Right renal pelvis (tissue), 4 donors: ENCODE data around the gene HOXD3. TPM values are rescaled to one million over a fixed set of nuclear protein-coding genes. Genes with fewer than 3 reads are reported as not detected.

Experiments
- DNase-seq, 4 donors: peaks; one replicate each; pipeline ENCODE4 v3.0.0-alpha.2; 2013; ENCODE audit warnings: low read depth in 4 of 4, low spot score in 3 of 4, missing footprints in 1 of 4
- polyA plus RNA-seq, 4 donors: library from polyadenylated mRNA; unstranded; fragments of 120-200 nt; gene quantifications; one replicate each; pipeline ENCODE4 v1.2.1, GENCODE V29; 2013; ENCODE audit not compliant: insufficient read length in 4 of 4

HOXD3 gene
- 10 to 100 TPM; 25.2 to 30.0 (median 26.8) TPM for polyA plus RNA-seq

GRCh38 chr2:176156807-176157498, at the start of gene HOXD3:
HOXD3 (plus strand) TSS chr2:176157307; CDS start chr2:176169115, 11,808 bp downstream.
- DNase-seq = peak in 1 of 4 donors; percentile 59

DNA sequence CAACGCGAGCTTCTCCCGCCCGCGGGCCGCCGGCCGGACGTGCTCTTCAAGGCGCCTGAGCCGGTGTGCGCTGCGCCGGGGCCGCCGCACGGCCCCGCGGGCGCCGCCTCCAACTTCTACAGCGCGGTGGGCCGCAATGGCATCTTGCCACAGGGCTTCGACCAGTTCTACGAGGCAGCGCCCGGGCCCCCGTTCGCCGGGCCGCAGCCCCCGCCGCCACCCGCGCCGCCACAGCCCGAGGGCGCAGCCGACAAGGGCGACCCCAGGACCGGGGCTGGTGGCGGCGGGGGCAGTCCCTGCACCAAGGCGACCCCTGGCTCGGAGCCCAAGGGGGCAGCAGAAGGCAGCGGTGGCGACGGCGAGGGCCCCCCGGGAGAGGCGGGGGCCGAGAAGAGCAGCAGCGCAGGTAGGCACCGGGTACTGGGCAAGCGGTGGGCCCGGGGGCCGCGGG, 49.4 kb upstream of the HOXD3 start:
- DNase-seq = no peak

GRCh38 chr2:176109192-176109901, 47.8 kb upstream of the HOXD3 start:
- no peak for DNase-seq

DNA sequence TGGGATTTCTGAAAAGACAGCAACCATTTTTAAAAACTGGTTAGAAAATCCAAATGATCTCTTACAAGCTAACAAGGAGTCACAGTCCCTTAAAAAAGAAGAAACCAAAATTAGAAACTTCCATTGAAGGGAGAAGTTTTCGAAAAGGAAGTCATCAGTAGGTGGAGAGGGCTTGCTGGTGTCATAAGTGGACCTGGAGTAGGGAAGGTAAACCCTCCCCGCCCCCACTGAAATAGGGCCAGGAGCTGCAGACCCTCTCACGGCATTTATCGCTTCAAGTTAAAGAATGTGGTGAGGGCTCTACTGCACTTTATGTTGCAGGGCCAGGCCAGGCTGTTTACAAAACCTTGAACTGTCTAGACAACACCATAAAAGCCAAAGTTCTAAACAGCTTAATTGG, 47.2 kb upstream of the HOXD3 start:
- DNase-seq = no peak

DNA sequence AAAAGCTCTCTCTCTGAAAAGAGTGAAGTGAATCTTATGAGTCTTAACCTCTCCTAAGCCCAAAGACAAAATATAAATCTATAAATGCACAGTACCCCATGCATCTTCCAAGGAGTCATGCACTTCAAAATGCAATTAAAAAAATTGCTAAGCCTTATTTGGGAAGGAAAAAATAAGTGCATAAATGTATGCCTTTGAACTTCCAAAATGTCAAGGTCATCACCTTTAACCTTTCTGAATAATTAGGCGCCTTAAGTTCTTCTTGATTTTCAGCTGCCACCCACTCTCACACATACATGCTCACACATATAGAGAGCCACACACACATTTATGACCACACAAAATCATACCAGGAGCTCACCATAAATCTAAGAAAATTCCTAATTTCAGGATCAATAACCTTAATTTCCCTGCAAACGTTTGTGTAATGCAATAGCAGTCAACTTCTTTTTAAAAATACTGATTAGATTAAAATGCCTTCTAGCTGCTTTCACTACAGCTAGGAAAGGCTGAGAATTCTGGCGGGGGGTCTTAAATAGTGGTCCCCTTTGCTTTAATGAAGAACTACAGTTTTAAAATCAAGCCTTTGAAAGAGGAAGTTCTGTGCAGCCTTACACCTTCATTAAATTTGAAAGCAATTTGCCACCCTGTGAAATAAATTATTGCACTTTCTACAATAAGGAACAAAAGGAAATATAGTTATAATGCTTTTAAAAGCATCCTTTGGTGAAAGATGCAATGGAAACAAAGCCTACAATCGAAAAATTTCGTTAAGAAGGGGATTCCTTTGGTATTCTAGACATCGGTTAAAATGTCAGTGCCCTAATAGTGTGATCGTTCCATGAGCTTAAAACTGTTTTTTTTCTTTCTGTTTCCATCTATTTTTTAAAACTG, 46.4 kb upstream of the HOXD3 start:
- DNase-seq = no peak

- DNase-seq = no peak
Observed at GRCh38 chr2:176111309-176111663, 45.8 kb upstream of the HOXD3 start.

DNA sequence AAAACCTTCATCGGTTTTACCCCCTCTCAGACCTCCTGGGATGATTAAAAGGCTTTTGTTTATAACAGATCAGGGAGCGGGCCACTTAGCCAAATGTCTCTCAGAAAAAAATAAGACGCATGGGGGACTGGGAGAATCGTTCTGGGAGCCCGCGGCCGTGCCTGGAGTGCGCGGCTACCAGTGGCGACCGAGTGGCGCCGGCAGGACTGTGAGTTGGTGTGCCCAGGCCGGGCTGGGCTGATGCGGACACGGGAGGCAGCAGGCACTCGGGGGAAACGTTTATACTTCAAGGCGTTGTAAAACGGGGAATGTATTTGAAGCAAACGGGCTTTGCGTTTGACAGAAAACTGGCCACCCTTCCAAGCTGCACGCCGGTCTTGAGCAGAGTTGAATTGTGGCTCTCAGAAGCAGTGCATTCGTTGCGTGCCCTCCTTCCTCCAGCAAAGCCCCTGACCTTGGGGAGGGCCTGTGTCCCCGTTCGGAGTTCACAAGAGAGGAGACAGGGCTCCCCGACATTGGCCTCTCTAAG, 45.2 kb upstream of the HOXD3 start:
- no peak for DNase-seq

- no peak for DNase-seq
Observed at GRCh38 chr2:176112375-176113302, 44.5 kb upstream of the HOXD3 start.

DNA sequence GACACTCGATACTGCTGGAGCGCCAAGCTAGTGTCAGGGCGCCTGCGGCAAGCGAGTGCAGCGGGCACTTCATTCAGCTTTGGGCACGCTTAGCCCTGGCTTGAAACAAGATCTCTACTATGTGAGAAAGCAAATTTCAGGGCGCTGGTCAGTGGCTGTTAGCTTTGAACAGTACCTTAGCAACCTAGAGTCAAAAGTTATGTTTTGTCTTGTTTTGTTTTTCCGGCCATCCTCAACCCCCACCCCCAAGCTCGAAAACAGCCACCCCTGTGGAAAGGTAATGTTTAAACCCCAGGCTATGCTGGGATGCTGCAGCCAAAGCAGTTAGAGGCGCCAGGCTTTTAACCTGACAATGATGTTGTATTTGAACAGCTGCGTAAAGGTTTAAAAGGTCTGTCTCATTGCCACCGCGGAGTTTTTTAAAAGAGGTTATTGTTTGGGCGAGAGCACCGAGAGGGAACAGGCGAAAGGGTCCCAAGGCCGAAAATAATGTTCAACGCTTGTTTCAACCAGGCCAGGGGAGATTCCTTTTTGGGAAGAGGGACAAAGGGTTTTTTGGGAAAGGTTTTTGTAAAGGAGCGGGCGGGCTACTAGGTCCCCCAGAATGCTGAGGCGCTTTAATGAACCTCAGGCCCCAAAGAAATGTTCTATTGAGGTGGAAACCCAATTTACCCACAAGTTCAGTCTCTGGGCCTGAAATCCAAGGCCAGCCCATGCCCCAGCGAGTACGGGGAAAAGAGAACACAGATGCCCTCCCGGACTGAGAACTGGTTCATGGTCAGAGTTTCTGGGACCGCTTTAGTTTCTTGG, 42.8 kb upstream of the HOXD3 start:
- DNase-seq = no peak

GRCh38 chr2:176114930-176115625, 42.0 kb upstream of the HOXD3 start:
- DNase-seq = no peak

DNA sequence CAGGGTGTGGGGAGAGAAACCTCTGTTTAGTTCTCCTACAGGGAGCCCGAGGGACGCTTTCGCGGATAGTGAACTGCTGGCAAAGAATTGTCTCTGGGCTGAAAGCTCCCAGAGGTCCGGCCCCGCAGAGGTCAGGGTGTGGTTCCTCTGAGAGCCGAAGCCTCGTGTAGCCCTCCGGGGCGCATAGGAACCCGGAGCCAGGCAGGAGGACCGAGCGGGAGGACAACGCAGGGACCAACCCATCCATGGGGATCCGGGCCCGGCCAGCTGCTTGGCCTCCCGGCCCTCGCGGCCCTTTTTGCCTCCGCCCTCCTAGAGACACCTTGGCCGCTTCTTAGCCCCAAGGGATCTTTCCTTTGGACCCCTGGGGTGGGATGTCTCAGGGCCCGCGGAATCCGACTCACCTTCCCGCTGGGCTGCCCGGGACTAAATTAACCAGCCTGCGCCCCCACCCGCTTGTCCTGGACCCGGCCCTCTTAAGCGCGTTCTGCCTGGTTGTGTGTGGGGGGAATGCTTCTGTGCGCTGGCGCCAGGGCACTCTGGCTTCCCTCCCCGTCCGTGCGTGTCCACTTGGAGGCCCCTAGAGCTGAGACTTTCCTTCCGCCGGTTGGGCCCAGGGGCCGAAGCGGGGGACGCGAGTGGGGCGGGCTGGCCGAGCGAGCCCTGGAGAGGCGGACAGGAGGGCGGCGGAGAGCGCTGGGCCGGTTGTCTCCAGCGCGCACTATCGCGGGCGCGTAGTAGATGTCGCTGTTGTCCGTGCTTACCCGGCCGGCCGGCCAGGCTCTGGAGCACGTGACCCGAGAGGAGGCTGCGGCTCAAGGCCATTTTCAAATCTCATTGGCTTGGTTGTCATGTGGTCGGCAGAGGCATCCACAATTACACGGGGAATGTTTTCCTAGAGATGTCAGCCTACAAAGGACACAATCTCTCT, 41.0 kb upstream of the HOXD3 start, which contains the start of gene HOXD10:
Gene HOXD10, plus strand, starts transcription at position 896 of the 931 bp plus-strand sequence. CDS start 56 bp downstream, outside the sequence.
- DNase-seq = peak in 1 of 4 donors; percentile 90

DNA sequence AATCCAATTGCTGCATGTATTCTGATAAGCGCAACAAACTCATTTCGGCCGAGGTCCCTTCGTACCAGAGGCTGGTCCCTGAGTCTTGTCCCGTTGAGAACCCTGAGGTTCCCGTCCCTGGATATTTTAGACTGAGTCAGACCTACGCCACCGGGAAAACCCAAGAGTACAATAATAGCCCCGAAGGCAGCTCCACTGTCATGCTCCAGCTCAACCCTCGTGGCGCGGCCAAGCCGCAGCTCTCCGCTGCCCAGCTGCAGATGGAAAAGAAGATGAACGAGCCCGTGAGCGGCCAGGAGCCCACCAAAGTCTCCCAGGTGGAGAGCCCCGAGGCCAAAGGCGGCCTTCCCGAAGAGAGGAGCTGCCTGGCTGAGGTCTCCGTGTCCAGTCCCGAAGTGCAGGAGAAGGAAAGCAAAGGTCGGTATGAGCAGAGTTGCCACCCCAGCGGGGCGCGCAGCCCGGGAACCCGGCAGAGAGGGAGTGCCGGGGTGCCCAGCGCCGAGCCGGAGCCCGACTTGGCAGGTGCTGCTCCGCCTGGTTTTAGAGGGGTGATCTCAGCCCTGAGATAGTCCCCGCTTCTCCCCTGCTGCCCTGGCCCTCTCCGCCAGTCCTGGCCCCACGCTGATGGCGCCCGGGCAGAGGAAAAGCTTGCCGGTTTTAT, 39.8 kb upstream of the HOXD3 start:
- DNase-seq = no peak

DNA sequence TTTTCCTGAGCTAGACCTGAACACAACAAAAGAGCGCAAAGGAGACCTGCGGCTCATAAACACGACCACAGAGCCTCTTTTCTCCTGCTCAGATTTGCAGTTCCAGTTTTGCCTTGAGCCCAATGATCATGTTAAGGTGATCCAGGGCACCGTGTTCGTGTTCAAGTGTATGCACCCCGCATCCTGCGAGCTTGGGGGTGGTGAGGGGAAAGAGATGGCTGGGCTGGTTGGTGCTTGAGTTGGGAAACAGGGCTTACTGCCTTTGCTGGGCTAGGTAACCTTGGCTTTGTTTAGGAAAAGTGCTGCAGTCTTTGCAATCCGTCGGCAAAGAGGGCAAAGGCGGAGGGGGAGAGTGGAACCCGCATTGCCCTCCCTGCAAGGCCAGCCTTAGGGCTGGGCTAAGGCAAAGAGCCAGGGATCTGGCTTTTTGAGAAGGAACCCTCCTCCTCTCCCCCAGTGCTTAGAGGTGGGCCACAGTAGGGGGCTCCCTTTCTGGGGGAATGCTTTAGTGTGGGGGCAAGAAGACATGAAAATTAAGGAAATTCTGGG, 39.2 kb upstream of the HOXD3 start:
- no peak for DNase-seq

DNA sequence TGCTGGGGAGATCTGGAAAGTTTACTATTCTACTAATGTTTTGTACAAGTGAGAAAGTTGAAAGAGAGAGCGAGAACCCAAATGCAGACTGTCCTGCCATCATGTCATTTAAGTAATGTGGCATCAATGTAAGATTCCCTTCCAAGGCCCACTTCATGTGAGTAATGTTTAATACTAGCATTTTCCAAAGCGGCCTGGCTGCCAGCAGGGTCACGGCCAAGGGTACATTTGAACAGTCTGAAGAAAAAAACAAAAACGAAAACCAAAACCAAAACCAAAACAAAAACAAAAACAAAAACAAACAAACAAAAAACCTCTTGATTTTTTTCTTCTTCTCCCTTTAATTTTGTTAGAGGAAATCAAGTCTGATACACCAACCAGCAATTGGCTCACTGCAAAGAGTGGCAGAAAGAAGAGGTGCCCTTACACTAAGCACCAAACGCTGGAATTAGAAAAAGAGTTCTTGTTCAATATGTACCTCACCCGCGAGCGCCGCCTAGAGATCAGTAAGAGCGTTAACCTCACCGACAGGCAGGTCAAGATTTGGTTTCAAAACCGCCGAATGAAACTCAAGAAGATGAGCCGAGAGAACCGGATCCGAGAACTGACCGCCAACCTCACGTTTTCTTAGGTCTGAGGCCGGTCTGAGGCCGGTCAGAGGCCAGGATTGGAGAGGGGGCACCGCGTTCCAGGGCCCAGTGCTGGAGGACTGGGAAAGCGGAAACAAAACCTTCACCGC, 38.3 kb upstream of the HOXD3 start:
- DNase-seq = no peak

DNA sequence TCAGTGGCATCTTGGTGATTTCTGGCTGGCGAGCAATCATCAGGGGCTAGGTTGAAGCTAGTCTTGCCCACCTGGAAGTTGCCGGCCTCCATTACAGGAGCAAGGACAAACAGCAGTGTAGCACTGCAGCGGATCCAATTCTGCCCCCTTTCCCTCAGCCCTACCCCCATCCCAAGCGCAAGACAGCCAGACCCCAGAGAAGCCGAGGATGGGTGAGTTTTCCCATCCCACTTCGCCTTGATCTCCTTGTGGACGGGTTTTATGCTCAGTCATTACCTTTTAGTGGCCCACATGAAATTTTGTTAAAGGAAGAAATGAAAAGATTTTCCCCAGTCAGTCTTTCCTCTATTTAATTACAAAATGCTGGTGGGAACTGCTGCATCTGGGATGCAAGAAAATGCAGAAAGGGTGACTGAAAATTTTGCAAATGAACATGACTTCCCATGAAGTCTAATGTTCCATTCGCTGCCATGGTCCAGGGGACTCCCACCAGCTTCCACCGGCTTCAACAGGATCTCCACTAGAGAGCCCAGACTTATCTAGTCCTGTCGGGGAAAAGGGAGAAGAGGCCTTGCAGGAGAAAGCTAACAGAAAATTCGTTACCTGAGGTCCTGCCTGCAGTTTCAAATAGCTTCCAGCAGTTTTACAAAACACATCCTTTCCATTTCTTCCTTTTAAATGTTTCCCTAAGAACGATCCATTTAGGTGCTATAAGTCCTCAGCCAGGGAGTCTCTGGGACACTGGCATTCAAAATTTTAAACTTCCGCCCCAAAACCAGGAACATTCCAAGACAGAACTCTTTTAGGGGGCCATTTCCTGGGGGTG, 36.5 kb upstream of the HOXD3 start:
- no peak for DNase-seq
